Ascending aorta (tissue), 2 donors: ENCODE results near the gene TGFBR2. TPM values are rescaled to one million over a fixed set of nuclear protein-coding genes. Genes with fewer than 3 reads are reported as not detected.

Experiments
- DNase-seq, 2 donors: peaks; one replicate each; pipeline ENCODE4 v3.0.0-alpha.2; 2019; ENCODE audit warnings: low spot score in 2 of 2
- H3K27ac ChIP-seq, 2 donors: fragments of 200-600 bp; sonication (generic); one replicate each; pipeline ENCODE4 v1.5.1; 2016 to 2017; ENCODE audit warnings: mild to moderate bottlenecking in 1 of 2
- H3K27me3 ChIP-seq: fragments of 200-600 bp; sonication (generic); one replicate; pipeline ENCODE4 v1.5.1; 2017
- H3K36me3 ChIP-seq, 2 donors: fragments of 200-600 bp; sonication (generic); one replicate each; pipeline ENCODE4 v1.5.1; 2016
- H3K4me1 ChIP-seq, 2 donors: fragments of 200-600 bp; sonication (generic); one replicate each; pipeline ENCODE4 v1.5.1; 2016 to 2017; ENCODE audit warnings: mild to moderate bottlenecking in 1 of 2
- H3K4me3 ChIP-seq, 2 donors: fragments of 200-600 bp; sonication (generic); one replicate each; pipeline ENCODE4 v1.5.1; 2016 to 2017; ENCODE audit warnings: mild to moderate bottlenecking in 1 of 2
- H3K9me3 ChIP-seq, 2 donors: fragments of 200-600 bp; sonication (generic); one replicate each; pipeline ENCODE4 v1.5.1; 2016
- CTCF ChIP-seq, 3 experiments: fragments of 200-600 bp in 2 of 3; fragments of 450-650 bp in 1 of 3; sonication (generic) in 2 of 3; IDR thresholded peaks; one replicate each; pipeline ENCODE4 v1.5.1; 2016 to 2019; ENCODE audit warnings: antibody characterized with exemption in 3 of 3, mild to moderate bottlenecking in 1 of 3, moderate library complexity in 1 of 3
- intact Hi-C: fragments of 100-400 bp; cut with DNase I; formaldehyde crosslinking; loops from one replicate; pipeline ENCODE4 v1.15.1; 2023
- total RNA-seq: library from RNA; depleted of rRNA; stranded (reverse); fragments of >200 nt; gene quantifications from one replicate; pipeline ENCODE4 v1.1.0, GENCODE V29; 2016

TGFBR2 gene
- total RNA-seq, 1 donor from 2014 or later = 343 TPM

GRCh38 chr3:30729512-30729911 lies 123.1 kb downstream of the TGFBR2 start:
- Histone ChIP-seq H3K9me3 (no peaks in the 10 kb centered on the region), H3K4me1 (peaks cover 0 to 3% of the 10 kb centered on the region in 2 donors), H3K4me3 (no peak overlapping the region), H3K27ac (no peak overlapping the region), H3K36me3 (no peaks in the 10 kb centered on the region), H3K27me3 (no peaks in the 10 kb centered on the region)
- no peak for TF ChIP-seq CTCF (IDR thresholded peaks at IDR 0.05)
- DNase-seq = no peak
- intact Hi-C loops = no loop called here

GRCh38 chr3:30729936-30730335 lies 123.5 kb downstream of the TGFBR2 start:
- Histone ChIP-seq H3K36me3 (no peaks in the 10 kb centered on the region), H3K9me3 (no peaks in the 10 kb centered on the region), H3K27me3 (no peaks in the 10 kb centered on the region), H3K4me3 (no peak overlapping the region), H3K27ac (no peak overlapping the region), H3K4me1 (peaks cover 0 to 3% of the 10 kb centered on the region in 2 donors)
- DNase-seq = no peak
- TF ChIP-seq CTCF (IDR thresholded peaks at IDR 0.05) = no peak
- intact Hi-C loops = no loop called here

GRCh38 chr3:30730967-30731366 lies 124.6 kb downstream of the TGFBR2 start:
- no peak for DNase-seq
- Histone ChIP-seq H3K4me1 (peaks cover 0 to 3% of the 10 kb centered on the region in 2 donors), H3K4me3 (no peak overlapping the region), H3K9me3 (no peaks in the 10 kb centered on the region), H3K27ac (no peak overlapping the region), H3K27me3 (no peaks in the 10 kb centered on the region), H3K36me3 (no peaks in the 10 kb centered on the region)
- TF ChIP-seq CTCF (IDR thresholded peaks at IDR 0.05) = no peak
- intact Hi-C loops = no loop called here

- no peak for TF ChIP-seq CTCF (IDR thresholded peaks at IDR 0.05)
- intact Hi-C loops = no loop called here
- no peaks in the 10 kb centered on the region for H3K27me3 ChIP-seq
- no peak for DNase-seq
- H3K27ac ChIP-seq = no peak overlapping the region
- H3K4me3 ChIP-seq = no peak overlapping the region
- no peaks in the 10 kb centered on the region for H3K9me3 ChIP-seq
- H3K4me1 ChIP-seq = peaks cover 0 to 3% of the 10 kb centered on the region in 2 donors
- no peaks in the 10 kb centered on the region for H3K36me3 ChIP-seq
These were observed 126.8 kb downstream of the TGFBR2 start for GRCh38 chr3:30733209-30733608.

- no peak for TF ChIP-seq CTCF (IDR thresholded peaks at IDR 0.05)
- no peaks in the 10 kb centered on the region for H3K27me3 ChIP-seq
- DNase-seq = no peak
- H3K4me1 ChIP-seq = peaks cover 0 to 3% of the 10 kb centered on the region in 2 donors
- H3K36me3 ChIP-seq = no peaks in the 10 kb centered on the region
- no peak overlapping the region for H3K4me3 ChIP-seq
- H3K9me3 ChIP-seq = no peaks in the 10 kb centered on the region
- intact Hi-C loops = no loop called here
- H3K27ac ChIP-seq = no peak overlapping the region
These were observed 127.3 kb downstream of the TGFBR2 start for GRCh38 chr3:30733696-30734095.
